Activated CD4-positive, alpha-beta T cell treated with anti-CD3 and anti-CD28 coated beads, Interleukin-2, amount 50 U/mL, for 16 hours (primary cell): Measurements from ENCODE around the gene RASGRF2.
A peak's percentile ranks its signal among the peaks of the same experiment; 100 is the strongest.

ENCODE experiments used
- DNase-seq: peaks from one replicate; pipeline ENCODE4 v3.0.0-alpha.2; 2020

Gene RASGRF2

DNA sequence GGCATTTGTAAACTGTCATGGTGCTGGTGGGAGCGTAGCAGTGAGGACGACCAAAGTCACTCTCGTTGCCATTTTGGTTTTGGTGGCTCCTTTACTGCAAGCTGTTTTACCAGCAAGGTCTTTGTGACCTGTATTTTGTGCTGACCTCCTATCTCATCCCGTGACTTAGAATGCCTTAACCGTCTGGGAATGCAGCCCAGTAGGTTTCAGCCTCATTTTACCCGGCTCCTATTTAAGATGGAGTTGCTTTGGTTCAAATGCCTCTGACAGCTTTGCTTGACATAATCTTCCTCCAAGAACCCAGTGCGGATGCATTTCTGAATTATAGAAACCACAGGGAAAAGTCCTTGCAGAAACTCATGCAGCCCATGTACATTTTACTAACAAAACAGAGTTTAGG lies 3.9 kb upstream of the RASGRF2 start:
- DNase-seq, result no peak

DNA sequence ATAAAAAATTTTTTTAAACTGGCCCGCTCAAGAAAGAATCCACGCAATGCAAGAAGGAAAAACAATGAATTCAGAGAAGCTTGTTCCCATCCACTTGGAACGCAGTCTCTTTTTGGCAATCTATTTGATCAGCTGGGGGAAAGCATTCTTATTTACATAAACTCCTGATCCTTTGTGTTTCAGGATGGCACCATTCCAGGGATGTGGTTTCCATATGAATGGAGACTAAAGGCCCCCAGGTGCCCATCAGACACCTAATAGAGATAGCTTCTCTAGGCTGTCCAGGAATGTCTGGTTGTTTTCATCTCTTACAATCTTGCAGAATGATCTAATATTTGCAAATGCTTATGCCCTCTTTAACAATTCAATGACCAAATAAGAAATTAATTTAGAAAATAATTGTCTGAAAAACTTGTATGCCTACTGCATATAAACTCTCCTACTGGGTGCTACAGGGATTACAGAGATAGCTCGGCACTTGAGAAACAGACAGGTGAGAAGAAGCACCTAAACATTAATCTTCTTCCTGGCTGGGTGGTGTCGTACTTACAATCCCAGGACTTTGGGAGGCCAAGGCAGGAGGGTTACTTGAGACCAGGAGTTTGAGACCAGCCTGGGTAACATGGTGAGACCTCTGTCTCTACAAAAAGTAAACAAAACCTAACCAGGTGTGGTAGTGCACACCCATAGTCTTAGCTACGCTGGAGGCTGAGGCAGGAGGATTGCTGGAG lies 3.0 kb upstream of the RASGRF2 start:
- no peak for DNase-seq

- DNase-seq, result no peak
These were observed 1.5 kb upstream of the RASGRF2 start for GRCh38 chr5:80958616-80959015.

- no peak for DNase-seq
These were observed 1.0 kb upstream of the RASGRF2 start for GRCh38 chr5:80959138-80959537.

GRCh38 chr5:80960531-80961375 lies 590 bp downstream of the RASGRF2 start:
- peak; percentile 39 for DNase-seq

GRCh38 chr5:80961376-80962281 lies 1.5 kb downstream of the RASGRF2 start:
- DNase-seq, result peak; percentile 85

DNA sequence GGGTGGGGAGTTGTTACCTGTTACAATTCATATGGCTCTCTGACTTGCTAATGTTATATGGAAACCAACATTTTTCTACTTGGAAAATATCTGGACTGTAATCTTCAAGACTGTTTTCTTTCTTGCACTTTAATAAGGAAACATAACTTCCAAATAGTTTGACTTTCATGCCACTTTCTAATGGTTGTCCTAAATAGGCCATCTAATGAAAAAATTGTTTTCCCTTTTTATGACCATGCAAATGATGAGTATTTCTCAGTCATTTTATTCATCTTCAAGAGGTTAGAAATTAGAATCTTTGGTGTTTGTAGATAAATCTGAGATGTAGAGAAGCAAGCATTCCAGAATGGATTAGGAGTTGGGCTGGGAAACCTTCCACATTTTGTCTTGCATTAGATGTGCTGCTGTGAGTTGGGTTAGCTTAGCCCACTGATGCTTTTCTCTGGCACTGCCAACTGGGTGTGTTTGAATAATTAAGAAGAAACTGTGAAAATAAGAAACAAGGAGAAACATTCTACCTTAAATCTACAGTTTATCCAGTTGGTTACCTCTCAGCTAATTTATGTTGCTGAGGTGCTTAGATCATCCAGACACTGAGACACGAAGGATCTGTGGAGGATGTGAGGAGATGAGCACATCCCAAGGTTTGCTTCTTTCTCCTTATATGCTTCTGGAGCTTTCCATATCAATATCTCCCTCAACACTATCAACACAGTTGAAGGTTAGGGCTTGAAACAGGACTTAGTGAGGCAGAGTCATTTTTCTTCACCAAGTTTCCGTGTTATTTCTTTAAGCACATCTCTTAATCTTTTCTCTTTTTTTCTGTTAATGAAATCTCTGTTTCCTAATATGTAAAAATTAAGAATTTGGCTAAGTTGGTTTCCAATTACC lies 2.7 kb downstream of the RASGRF2 start:
- no peak for DNase-seq

- DNase-seq, result no peak
These were observed 3.3 kb downstream of the RASGRF2 start for GRCh38 chr5:80963521-80963895.

DNA sequence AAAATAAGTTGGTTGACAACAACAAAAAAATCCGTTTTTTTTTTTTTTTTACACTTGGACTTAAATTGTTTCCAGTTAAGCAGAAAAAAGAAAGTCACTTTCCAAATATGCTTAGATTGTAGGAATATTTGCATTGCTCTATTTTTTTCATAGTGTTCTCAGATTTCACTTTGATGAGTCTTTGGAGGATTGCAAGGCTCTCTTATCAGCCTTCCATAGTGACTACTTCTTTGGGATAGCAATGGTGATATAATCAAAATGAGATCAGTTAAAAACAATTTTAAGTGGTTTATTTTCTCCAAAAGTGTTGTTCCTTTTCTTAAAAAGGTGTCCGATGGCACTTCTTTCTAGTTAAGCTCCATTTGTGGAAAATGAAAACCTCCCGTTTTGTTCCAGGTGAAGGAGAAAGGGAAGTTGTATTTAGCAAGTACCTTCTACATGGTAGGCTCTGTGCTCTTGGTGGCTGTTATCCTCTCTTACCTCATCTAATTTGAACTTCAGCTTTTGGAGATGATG lies 3.9 kb downstream of the RASGRF2 start:
- DNase-seq, result no peak

- no peak for DNase-seq
These were observed 4.3 kb downstream of the RASGRF2 start for GRCh38 chr5:80964491-80964890.

- peak; percentile 74 for DNase-seq
These were observed 4.8 kb downstream of the RASGRF2 start for GRCh38 chr5:80964919-80965318.

- no peak for DNase-seq
These were observed 7.5 kb downstream of the RASGRF2 start for GRCh38 chr5:80967500-80968181.

DNA sequence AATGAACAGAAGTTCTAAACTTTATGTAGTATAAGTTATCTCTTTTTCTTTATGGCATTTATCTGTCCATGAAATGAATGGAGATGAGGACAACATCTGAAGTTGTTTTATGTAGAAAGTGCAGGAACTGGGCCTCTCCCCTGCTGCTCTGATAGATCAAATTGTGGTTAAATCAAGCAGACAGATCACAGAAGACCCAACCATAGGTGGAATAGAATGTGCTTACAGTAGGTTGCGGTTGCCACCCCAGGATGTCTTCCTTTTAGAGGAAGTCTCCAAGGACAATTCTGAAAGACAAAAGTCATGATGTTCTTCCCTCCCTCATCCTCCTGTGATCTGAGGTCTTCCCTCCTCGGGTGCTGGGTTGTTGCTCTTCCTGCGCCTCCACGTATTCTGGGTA lies 12.9 kb downstream of the RASGRF2 start:
- DNase-seq, result no peak

DNA sequence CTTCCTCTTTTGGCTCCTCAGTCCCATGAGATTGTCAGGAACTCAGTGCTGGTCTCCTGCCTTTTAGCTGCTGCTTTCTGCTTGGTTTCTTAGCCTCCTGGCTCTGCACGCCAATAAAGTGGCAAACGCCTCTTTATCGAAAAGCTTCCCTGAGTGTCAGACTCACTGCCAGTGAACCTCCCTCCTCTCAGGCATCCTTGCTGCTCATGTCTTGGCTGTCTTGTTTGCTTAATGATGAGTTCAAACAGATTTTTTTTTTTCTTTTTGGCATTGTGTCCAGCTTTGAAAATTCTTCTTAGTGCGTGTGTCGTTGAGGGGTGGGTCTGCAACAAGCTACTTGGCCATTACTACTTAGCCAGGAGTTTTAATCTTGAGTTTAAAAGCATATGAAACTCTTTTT lies 14.9 kb downstream of the RASGRF2 start:
- DNase-seq, result no peak

- DNase-seq, result no peak
These were observed 16.8 kb downstream of the RASGRF2 start for GRCh38 chr5:80976985-80977384.

- DNase-seq, result no peak
These were observed 17.6 kb downstream of the RASGRF2 start for GRCh38 chr5:80977764-80978163.

DNA sequence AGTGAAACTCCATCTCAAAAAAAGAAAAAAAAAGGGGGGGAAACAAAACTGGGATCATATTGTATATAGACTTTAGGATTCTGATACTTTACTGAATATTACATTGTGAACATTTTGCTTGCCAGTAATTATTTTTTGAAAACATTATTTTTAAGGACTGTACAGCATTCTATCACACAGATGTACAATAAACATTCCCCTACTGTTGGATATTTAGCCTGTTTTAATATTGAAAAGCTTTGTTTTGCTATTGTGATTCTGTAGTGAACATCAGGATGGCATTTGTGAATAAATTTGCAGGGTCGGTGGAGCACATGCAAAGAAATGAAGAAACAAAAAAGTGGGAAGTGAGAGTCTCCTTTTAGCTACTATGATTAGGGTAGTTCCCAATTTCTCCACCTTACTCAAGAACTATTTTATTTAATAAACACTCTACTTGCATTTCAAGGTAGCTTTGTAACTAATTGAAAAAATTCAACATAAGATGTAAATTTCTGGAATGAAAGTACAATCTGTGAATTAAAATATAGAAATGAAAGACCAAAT lies 18.7 kb downstream of the RASGRF2 start:
- no peak for DNase-seq

- DNase-seq, result no peak
These were observed 21.9 kb downstream of the RASGRF2 start for GRCh38 chr5:80982093-80982492.

- no peak for DNase-seq
These were observed 25.6 kb downstream of the RASGRF2 start for GRCh38 chr5:80985600-80986228.

GRCh38 chr5:80986382-80986781 lies 26.2 kb downstream of the RASGRF2 start:
- no peak for DNase-seq
